ENCODE results near the gene MOB1A. TPM values are rescaled to one million over a fixed set of nuclear protein-coding genes. Genes with fewer than 3 reads are reported as not detected.

Gene MOB1A
- total RNA-seq, 1 experiment from 2014 or later = 132 TPM

- ChIA-PET RAD21 (ENCODE audit: low non-redundant PET in 1 of 2, low total read pairs in 2 of 2, uncharacterized antibody in 2 of 2, unreplicated experiment in 2 of 2) (no interaction called here), CTCF (no interaction called here), POLR2A (no interaction called here)
- Histone ChIP-seq H4K20me1 (ENCODE audit: insufficient read depth) (peaks cover 13% of the 10 kb centered on the region; the same call in 1 of the 2 replicates), H3K36me3 (ENCODE audit: control insufficient read depth in 1 of 2, insufficient read depth in 2 of 2, low read length in 2 of 2) (peaks cover 10 to 25% of the 10 kb centered on the region in 2 experiments), H2AFZ (ENCODE audit: low read depth, low read length, poor library complexity, severe bottlenecking) (no peak overlapping the region), H3K79me2 (ENCODE audit: insufficient read depth, low read length) (no peaks in the 10 kb centered on the region), H3K9me3 (ENCODE audit: control insufficient read depth in 1 of 2, insufficient read depth in 1 of 2, low read depth in 1 of 2, low read length in 2 of 2) (no peaks in the 10 kb centered on the region), H3K27me3 (ENCODE audit: insufficient read depth, low read length) (no peaks in the 10 kb centered on the region), H3K4me1 (ENCODE audit: control insufficient read depth in 1 of 2, insufficient read depth in 2 of 2, low read length in 2 of 2) (no peaks in the 10 kb centered on the region), H3K4me3 (replicated peaks in 1 of 2; ENCODE audit: low read depth in 1 of 2, low read length in 2 of 2) (no peak overlapping the region), H3K4me2 (ENCODE audit: low read length) (no peak overlapping the region), H3K27ac (ENCODE audit: low read depth, low read length) (no peak overlapping the region), H3K9me2 (ENCODE audit: insufficient read depth) (no peaks in the 10 kb centered on the region), H3K9ac (ENCODE audit: low read length) (no peak overlapping the region)
- ATAC-seq (no peak), DNase-seq (ENCODE audit: low read depth, low spot score) (no peak)
- no TSS peak for BruUV-seq (replicated peaks)
- intact Hi-C loops (cut with micrococcal nuclease) = no loop called here
- TF ChIP-seq REST (IDR thresholded peaks at IDR 0.05; ENCODE audit: low read depth) = no peak
- TF ChIP-seq SRF (IDR thresholded peaks at IDR 0.05; ENCODE audit: low read depth) = no peak
- TF ChIP-seq CTCF (IDR thresholded peaks at IDR 0.05 in 2 of 3, conservative IDR thresholded peaks at IDR 0.05 in 1 of 3; ENCODE audit: borderline replicate concordance in 1 of 3, insufficient read depth in 1 of 3, low read depth in 2 of 3, low read length in 2 of 3) = no peak
- TF ChIP-seq SP1 (IDR thresholded peaks at IDR 0.05; ENCODE audit: low read depth) = no peak
- no peak for TF ChIP-seq JUND (IDR thresholded peaks at IDR 0.05)
- no peak for TF ChIP-seq TCF7L2 (IDR thresholded peaks at IDR 0.05; ENCODE audit: borderline replicate concordance, extremely low read depth, insufficient read depth, insufficient read length)
- no peak for TF ChIP-seq ELF1 (IDR thresholded peaks at IDR 0.05; ENCODE audit: borderline replicate concordance, low read depth)
These were observed 42.4 kb upstream of the MOB1A start for GRCh38 chr2:74221091-74221490.
